GM21529 (cell line): ENCODE data around the gene TRMT10B.
"Not testable (repeated sequence)": the region's sequence is repeated elsewhere in the genome, so short reads cannot be mapped to it uniquely, and the experiment has no call there.

Experiments
- ATAC-seq: cut with Tn5 transposase; IDR thresholded peaks from one replicate; pipeline ENCODE4 v1.9.1; 2021; ENCODE audit not compliant: unreplicated experiment

The TRMT10B gene

DNA sequence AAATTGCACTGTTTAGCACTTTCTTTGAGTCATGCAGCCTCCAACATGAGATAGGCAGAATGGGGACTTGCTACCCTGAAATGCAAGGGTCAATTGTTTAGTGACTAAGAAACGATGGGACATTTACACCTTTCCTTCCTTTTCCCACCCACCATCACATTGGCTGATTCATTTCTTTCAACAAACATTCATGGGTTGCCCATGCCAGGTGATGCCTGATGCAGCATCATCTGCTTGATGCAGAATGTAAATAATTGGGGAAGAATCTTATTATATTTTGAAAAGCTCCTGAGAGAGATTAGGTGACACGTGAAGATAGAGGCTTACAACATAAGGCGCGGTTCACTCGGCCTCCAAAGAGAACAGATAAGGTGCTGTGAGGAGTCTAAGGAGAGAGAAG lies 4.5 kb upstream of the TRMT10B start:
- no peak for ATAC-seq

DNA sequence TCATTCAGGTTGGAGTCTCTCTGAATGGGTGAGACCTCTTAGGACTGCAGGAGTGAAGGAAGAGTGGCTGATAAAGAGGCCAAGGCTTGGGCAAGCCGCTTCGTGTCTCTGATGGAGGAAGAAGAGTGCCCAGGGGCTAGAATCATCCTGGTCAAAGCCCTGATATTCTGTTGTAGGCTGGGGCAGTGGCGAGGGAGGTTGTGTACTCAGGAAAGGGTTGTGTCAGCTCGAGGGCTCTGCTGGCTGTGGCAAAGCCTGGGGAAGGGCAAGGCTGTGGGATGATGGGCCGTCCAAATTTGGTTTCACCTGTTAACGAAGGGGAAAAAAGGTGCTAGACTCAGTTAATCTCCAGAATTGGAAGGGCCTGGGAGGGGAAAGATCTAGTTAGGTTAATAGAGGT lies 2.4 kb upstream of the TRMT10B start:
- ATAC-seq = no peak

- not testable (repeated sequence) for ATAC-seq
Measured at GRCh38 chr9:37751704-37752103, 1.9 kb upstream of the TRMT10B start.

DNA sequence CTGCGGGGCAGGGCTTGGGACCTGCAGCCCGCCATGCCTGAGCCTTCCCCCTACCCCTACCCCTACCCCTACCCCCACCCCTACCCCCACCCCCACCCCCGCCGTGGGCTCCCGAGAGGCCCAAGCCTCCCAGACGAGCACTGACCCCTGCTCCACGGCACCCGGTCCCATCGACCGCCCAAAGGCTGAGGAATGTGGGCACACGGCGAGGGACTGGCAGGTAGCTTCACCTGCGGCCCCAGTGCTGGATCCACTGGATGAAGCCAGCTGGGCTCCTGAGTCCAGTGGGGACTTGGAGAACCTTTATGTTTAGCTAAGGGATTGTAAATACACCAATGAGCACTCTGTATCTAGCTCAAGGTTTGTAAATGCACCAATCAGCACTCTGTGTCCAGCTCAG lies 1.5 kb upstream of the TRMT10B start:
- not testable (repeated sequence) for ATAC-seq

DNA sequence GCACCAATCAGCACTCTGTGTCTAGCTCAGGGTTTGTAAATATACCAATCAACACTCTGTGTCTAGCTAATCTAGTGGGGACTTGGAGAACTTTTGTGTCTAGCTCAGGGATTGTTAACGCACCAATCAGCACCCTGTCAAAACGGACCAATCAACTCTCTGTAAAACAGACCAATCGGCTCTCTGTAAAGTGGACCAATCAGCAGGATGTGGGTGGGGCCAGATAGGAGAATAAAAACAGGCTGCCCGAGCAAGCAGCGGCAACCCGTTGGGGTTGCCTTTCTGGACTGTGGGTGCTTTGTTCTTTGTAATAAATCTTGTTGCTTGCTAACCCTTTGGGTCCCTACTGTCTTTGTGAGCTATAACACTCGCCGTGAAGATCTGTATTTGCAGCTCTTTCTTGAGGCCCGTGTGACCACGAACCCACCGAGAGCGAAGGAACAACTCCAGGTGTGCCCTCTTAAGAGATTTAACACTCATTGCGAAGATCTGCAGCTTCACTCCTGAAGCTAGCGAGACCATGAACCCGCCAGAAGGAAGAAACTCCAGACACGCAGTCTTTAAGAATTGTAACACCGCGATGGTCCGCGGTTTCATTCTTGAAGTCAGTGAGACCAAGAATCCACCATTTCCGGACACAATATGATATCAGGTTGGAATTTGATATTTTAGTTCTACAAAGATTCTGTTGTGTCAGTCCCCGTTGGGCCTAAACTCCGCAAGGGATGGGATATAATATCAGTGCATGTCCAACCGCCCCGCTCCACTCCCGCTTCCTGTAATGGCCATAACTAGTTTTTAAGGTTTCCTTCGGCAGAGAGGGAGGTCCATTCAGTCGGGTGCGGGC lies 740 bp upstream of the TRMT10B start:
- ATAC-seq = no peak

GRCh38 chr9:37758747-37759146 lies 5.1 kb downstream of the TRMT10B start:
- ATAC-seq = no peak

DNA sequence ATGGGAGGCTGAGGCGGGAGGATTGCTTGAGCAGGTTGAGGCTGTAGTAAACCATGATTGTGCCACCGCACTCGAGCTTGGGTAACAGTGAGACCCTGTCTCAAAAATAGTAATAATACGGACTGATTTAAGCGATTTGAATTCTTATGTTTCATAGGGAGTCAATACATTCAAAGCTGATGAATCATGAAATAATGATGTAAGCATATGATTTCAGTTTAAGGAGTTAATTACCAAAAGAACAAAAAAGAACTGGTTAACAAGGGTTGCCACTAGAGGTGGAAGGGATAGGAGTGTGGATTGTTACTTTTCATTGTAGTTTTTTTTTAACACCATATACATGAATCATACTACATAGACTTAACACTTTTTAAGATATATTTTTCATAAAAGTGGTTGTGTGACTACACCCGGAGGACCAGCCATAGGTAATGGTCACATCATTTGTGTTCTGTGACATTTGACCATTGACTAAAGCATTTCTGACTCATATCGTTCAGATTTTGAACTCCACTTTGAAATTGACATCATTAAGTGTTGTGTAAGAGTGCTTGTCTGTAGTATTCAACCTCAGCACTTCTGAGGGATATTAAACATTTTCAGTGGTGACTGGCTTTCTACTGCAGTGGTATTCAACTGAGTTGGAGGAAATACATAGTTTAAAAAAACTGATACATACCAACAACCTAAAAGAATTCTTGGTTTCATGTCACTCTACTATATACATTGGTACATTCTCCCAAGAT lies 7.0 kb downstream of the TRMT10B start:
- ATAC-seq = no peak

GRCh38 chr9:37761511-37761910 lies 7.9 kb downstream of the TRMT10B start:
- no peak for ATAC-seq

DNA sequence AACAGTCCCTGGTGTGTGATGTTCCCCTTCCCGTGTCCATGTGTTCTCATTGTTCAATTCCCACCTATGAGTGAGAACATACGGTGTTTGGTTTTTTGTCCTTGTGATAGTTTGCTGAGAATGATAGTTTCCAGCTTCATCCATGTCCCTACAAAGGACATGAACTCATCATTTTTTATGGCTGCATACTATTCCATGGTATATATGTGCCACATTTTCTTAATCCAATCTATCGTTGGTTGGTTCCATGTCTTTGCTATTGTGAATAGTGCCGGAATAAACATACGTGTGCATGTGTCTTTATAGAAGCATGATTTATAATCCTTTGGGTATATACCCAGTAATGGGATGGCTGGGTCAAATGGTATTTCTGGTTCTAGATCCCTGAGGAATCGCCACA lies 11.7 kb downstream of the TRMT10B start:
- not testable (repeated sequence) for ATAC-seq

DNA sequence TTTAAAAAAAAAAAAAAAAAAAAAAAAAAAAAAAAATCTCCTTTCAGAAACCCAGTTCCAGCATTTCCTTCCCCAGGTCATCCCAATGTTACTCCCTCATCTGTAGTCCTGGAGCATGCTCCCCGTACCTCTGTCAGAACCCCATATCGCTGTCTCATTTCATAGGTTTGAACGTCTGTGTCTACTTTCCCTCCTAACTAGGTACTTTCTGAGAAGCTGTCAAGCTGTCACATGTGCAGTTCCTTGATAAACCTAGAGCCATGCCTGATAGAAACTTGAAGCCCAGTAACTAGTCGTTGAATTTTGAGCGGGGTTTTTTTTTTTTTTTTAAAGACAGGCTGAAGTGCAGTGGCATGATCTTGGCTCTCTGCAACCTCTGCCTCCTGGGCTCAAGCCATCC lies 15.7 kb downstream of the TRMT10B start:
- ATAC-seq = no peak

GRCh38 chr9:37769995-37770394 lies 16.4 kb downstream of the TRMT10B start:
- no peak for ATAC-seq

- no peak for ATAC-seq
Measured at GRCh38 chr9:37775216-37775919, 21.8 kb downstream of the TRMT10B start.

GRCh38 chr9:37776328-37776727 lies 22.7 kb downstream of the TRMT10B start:
- ATAC-seq = no peak

- no peak for ATAC-seq
Measured at GRCh38 chr9:37778534-37778933, 24.9 kb downstream of the TRMT10B start.

GRCh38 chr9:37784291-37784615 lies 30.6 kb downstream of the TRMT10B start:
- no peak for ATAC-seq

DNA sequence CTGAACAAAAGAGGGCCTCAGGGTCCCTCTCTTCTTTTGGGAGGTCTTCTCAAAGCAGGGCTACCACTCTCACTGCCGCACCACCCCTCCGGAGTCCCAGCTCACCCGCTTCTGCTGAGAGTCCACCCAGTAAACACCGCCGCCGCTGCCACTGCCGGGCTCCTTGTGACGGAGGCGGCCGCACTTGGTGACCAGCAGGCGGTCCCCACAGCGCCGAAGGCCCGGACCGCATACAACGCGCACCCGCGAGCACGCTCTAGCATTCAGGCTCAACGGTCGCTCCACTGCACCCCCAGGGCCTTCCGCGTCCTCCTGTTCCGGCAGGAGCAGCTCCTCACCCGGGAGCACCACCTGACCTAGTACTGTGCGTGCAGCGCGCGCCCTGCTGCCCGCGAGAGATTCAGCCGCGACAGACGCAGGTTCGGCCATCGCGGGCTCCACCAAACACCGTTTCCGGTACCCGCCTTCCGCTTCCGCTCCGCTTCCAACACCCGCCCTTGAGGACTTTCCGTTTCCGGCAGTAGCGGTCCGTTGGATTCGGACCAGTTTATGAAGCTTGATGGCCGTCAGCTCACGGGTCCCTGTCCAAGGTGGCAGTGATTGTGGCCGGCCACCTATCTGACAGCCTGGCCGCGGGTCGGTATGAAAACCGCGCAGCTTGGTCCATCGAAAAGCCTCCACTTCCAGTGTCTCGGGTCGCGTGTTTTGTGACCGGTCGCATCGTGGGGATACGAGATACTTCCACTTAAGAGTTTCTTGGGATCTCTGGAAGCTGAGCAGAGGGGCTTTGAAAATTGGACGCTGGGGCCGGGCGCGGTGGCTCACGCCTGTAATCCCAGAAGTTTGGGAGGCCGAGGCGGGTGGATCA lies 31.2 kb downstream of the TRMT10B start, which contains the start of gene EXOSC3:
Gene EXOSC3 (minus strand): TSS at position 449 of the 868 bp plus-strand sequence. CDS start 20 bp downstream, at position 429.
- ATAC-seq = peak; percentile 91

DNA sequence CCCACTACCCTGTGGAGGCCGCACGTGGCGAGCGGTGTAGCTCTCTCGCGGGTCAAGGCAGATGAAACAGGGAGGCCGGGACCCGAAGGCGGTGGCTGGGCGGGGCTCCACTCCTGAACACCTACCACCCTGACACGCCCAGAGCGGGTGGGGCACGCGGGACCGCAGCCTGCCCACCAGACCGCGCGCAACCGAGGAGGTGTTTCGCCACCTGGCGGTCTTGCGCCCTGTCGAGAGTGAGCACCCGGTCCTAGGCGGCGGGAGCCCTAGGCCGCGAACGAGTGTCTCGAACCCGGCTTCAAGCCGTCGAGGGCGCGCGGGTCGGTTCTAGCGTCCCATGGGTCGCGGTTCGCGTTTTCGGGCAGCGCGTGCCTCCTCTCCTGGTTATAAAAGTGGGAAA lies 33.5 kb downstream of the TRMT10B start:
- no peak for ATAC-seq

- ATAC-seq = no peak
Measured at GRCh38 chr9:37788332-37788731, 34.7 kb downstream of the TRMT10B start.

DNA sequence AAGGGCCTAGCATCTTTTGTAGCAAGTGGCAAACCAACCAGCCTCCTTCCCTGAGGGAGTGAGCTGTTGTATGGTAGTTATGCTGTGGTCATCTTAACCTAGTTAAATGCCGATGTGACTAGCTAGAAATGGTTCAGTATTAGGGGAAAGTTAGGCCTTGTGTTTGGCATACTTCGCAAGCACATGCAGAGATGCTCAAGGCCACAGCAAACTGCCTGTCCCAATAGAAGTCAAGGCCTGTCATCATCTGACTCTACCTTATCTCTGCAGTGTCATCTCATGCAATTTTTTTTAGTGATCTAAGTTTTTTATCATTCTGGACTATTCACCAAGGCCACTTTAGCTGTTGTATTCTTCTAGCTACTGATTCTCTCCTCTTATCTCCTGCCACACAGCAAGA lies 36.5 kb downstream of the TRMT10B start:
- no peak for ATAC-seq

DNA sequence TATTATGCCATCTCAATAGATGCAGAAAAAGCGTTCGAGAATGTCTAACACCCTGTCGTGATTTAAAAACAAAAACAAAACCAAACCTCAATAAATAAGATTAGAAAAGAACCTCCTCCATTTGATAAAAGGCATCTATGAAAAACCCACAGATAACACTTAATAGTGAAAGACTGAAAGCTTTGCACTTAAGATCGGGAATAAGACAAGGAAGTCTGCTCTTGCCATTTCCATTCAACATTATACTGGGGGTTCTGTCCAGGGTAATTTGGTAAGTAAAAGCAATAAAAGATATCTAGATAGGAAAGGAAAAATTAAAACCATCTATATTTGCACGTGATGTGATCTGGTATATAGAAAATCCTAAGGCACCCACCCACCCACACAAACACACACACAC lies 38.5 kb downstream of the TRMT10B start:
- ATAC-seq = no peak

DNA sequence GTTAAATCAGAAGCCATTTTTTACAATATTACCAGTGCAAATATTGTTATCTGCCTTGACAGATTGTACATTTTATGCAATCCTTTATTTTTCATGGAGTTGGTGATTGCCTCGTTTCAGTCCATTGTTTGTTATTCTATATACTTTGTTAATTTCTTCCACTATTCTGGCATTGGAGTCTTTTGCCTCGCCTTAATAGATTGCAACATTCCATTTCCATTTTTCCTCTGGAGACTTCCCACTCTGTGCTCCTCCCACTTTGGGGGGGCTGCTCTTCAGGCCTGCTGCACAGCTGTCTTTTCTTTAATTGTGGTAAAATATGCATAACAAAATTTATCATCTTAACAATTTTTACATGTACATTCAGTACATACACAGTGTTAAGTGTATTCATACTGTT lies 42.6 kb downstream of the TRMT10B start:
- no peak for ATAC-seq
